Fibroblast of pulmonary artery (primary cell): Measurements from ENCODE around the gene AOPEP.

Experiments
- DNase-seq: peaks from one replicate; pipeline ENCODE4 v3.0.0-alpha.2; 2010; ENCODE audit warnings: low read depth
- H3K4me3 ChIP-seq: replicated peaks from 2 replicates; pipeline ENCODE4 v1.5.1; 2011; ENCODE audit warnings: low read depth, mild to moderate bottlenecking, control low read depth, low read length, moderate library complexity
- CTCF ChIP-seq: IDR thresholded peaks from 2 replicates; pipeline ENCODE4 v1.5.1; 2011; ENCODE audit warnings: mild to moderate bottlenecking, control low read depth, low read length, inconsistent platforms; ENCODE audit errors: missing control alignments

AOPEP gene

GRCh38 chr9:95092262-95093072 is 366.0 kb downstream of the AOPEP start:
- DNase-seq, result peak; percentile 56
- H3K4me3 ChIP-seq, result no peak overlapping the region
- no peak for TF ChIP-seq CTCF

- TF ChIP-seq CTCF, result no peak
- DNase-seq, result no peak
- H3K4me3 ChIP-seq, result no peak overlapping the region
These were observed 367.1 kb downstream of the AOPEP start for GRCh38 chr9:95093586-95093985.

GRCh38 chr9:95094002-95094401 is 367.5 kb downstream of the AOPEP start:
- no peak for DNase-seq
- TF ChIP-seq CTCF, result no peak
- no peak overlapping the region for H3K4me3 ChIP-seq

GRCh38 chr9:95095641-95096355 is 369.3 kb downstream of the AOPEP start:
- no peak overlapping the region for H3K4me3 ChIP-seq
- DNase-seq, result no peak
- no peak for TF ChIP-seq CTCF

- no peak for TF ChIP-seq CTCF
- DNase-seq, result no peak
- H3K4me3 ChIP-seq, result no peak overlapping the region
These were observed 369.9 kb downstream of the AOPEP start for GRCh38 chr9:95096381-95096780.

- H3K4me3 ChIP-seq, result no peak overlapping the region
- peak; percentile 2 for TF ChIP-seq CTCF
- DNase-seq, result no peak
These were observed 370.3 kb downstream of the AOPEP start for GRCh38 chr9:95096807-95097206.

GRCh38 chr9:95097279-95097678 is 370.8 kb downstream of the AOPEP start:
- TF ChIP-seq CTCF, result no peak
- H3K4me3 ChIP-seq, result no peak overlapping the region
- no peak for DNase-seq
